Measurements from ENCODE around the gene GDPD4. TPM values are rescaled to one million over a fixed set of nuclear protein-coding genes. Genes with fewer than 3 reads are reported as not detected.

Gene GDPD4
- total and polyA plus RNA-seq, 8 donors: 0.12 TPM; not detected in 7

DNA sequence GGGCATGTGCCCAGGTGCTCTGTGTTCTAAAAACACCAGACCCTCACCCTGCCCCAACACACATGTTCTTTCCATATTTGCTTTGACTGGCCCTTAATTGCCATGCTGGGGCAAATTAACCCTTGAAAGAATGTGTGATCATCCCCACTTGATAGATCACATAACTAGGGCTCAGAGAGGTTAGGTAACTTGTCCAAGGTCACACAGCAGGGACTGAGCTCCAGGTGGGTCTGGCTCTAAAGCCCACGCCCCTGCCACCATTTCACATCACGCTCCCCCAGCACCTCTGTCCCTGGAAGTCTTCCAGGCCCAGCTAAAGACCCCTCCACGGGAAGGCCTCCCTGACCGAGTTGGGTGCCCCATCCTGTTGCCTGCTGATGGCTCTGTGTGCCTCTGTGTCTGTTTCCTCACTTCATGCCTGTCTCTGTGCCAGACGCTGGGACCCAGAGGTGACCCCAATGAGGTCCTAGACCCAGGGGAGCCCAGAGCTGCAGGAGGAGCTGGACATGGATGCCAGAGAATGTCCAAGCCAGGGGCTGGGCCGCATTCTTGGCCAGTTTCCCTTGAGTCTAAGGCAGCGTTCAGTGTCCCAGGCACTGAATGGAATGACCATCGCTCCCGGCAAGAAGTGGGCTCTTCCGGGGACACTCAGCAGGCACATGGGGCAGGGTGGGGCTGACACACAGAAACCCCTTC, 93.7 kb downstream of the GDPD4 start:
- Histone ChIP-seq H3K27me3 (no peaks in the 10 kb centered on the region), H3K27ac (no peak overlapping the region), H3K4me1 (no peaks in the 10 kb centered on the region), H3K4me3 (no peak overlapping the region), H3K36me3 (peaks cover 0 to 6% (median 0%) of the 10 kb centered on the region in 4 donors), H3K9me3 (no peaks in the 10 kb centered on the region)
- 62 to 93% (median 81%) methylated on average over 5 to 10 of the region's 10 CpGs for WGBS, 5 donors
- intact Hi-C loops (cut with DNase I; ENCODE audit: low total_unique reads): no loop called here
- no peak for DNase-seq
- no peak for TF ChIP-seq POLR2A (IDR thresholded peaks at IDR 0.05)
- TF ChIP-seq EP300 (IDR thresholded peaks at IDR 0.05): no peak
- no peak for TF ChIP-seq POLR2AphosphoS5 (IDR thresholded peaks at IDR 0.05)
- TF ChIP-seq, protein P1, sequence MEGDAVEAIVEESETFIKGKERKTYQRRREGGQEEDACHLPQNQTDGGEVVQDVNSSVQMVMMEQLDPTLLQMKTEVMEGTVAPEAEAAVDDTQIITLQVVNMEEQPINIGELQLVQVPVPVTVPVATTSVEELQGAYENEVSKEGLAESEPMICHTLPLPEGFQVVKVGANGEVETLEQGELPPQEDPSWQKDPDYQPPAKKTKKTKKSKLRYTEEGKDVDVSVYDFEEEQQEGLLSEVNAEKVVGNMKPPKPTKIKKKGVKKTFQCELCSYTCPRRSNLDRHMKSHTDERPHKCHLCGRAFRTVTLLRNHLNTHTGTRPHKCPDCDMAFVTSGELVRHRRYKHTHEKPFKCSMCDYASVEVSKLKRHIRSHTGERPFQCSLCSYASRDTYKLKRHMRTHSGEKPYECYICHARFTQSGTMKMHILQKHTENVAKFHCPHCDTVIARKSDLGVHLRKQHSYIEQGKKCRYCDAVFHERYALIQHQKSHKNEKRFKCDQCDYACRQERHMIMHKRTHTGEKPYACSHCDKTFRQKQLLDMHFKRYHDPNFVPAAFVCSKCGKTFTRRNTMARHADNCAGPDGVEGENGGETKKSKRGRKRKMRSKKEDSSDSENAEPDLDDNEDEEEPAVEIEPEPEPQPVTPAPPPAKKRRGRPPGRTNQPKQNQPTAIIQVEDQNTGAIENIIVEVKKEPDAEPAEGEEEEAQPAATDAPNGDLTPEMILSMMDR (IDR thresholded peaks at IDR 0.05): no peak

GRCh38 chr11:77207019-77207485, 94.4 kb downstream of the GDPD4 start:
- intact Hi-C loops (cut with DNase I; ENCODE audit: low total_unique reads): no loop called here
- Histone ChIP-seq H3K4me1 (no peaks in the 10 kb centered on the region), H3K9me3 (no peaks in the 10 kb centered on the region), H3K36me3 (peaks cover 0 to 6% (median 0%) of the 10 kb centered on the region in 4 donors), H3K4me3 (no peak overlapping the region), H3K27me3 (no peaks in the 10 kb centered on the region), H3K27ac (no peak overlapping the region)
- DNase-seq: no peak
- TF ChIP-seq EP300 (IDR thresholded peaks at IDR 0.05) (no peak), POLR2AphosphoS5 (IDR thresholded peaks at IDR 0.05) (no peak), POLR2A (IDR thresholded peaks at IDR 0.05) (no peak)
- TF ChIP-seq, protein P1 (IDR thresholded peaks at IDR 0.05): no peak
- 82 to 90% (median 88%) methylated on average over 6 to 10 of the region's 10 CpGs for WGBS, 5 donors

DNA sequence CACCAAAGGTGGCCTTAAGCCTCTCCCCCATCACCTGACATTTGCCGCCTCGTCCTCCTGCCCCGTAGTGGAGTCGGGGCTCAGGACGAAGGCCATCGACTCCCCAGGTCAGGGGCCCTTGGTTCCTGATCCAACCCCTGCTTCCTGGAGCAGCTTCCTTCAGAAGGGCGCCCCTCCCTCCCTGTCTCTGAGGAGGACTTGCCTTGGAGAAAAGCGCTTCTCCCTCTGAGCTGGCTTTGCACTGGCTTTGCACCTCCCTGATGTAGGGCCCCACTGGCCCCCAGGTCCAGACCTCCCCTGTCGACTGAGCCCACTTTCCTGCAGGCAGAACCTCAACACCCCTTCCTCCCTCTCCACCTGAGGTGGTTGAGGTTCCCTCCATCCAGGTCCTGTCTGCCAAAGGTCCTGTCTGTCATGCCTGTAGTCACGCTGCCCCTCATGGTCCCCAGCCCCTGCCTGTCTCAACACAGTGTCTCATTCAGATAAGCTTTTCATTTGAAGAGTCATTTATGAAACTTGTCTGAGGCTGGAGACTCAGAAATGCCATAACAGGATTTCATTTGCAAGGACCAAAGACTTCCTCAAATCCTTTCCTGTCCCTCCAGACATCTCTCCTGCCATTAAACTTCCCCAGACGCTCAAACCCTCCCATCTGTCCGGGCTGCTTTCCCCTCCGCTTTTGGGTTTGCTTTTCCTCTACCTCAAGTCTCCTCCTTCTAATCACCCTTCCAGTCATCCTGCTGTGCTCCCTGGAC, 95.0 kb downstream of the GDPD4 start:
- no peaks in the 10 kb centered on the region for H3K9me3 ChIP-seq
- 64 to 87% (median 82%) methylated on average over 13 of the region's 13 CpGs for WGBS, 5 donors
- H3K4me3 ChIP-seq: no peak overlapping the region
- H3K27ac ChIP-seq: no peak overlapping the region
- H3K27me3 ChIP-seq: no peaks in the 10 kb centered on the region
- TF ChIP-seq POLR2A (IDR thresholded peaks at IDR 0.05): no peak
- no peak for TF ChIP-seq EP300 (IDR thresholded peaks at IDR 0.05)
- TF ChIP-seq, protein P1 (IDR thresholded peaks at IDR 0.05): no peak
- no peak for TF ChIP-seq POLR2AphosphoS5 (IDR thresholded peaks at IDR 0.05)
- H3K4me1 ChIP-seq: no peaks in the 10 kb centered on the region
- H3K36me3 ChIP-seq: peaks cover 0 to 6% (median 0%) of the 10 kb centered on the region in 4 donors
- DNase-seq: no peak
- intact Hi-C loops (cut with DNase I; ENCODE audit: low total_unique reads): no loop called here

DNA sequence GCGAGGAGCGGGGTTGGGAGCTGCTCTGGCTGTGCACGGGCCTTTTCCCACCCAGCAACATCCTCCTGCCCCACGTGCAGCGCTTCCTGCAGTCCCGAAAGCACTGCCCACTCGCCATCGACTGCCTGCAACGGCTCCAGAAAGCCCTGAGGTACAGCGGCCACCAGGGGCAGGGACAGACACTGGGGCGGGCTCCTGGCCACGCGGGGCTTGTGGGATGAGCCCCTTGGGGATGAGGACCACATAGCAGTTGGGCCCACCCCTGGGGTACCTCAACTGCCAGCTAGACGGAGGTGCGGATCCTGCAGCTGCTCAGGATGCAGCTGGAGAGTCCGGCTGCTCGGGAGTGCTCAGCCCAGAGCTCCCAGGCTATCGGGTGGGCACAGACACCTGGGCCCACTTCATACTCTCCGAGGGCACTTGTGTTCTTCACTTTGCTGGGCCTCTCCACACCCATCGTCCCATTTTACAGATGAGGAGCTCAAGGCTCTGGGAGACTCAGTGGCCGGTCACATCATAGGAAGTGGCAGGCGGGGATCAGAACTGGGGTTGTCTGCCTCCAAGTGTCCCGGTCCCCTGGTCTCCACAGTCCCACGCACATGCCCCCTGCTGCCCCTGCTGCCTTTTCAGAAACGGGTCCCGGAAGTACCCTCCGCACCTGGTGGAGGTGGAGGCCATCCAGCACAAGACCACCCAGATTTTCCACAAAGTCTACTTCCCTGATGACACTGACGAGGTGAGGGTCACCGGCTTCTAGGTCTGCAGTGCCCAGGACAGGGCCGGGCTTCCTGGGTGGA, 95.8 kb downstream of the GDPD4 start:
- no peaks in the 10 kb centered on the region for H3K27me3 ChIP-seq
- intact Hi-C loops (cut with DNase I; ENCODE audit: low total_unique reads): no loop called here
- no peak for DNase-seq
- WGBS, 5 donors: 84 to 91% (median 91%) methylated on average over 18 to 30 of the region's 30 CpGs
- TF ChIP-seq POLR2A (IDR thresholded peaks at IDR 0.05) (no peak), POLR2AphosphoS5 (IDR thresholded peaks at IDR 0.05) (no peak), EP300 (IDR thresholded peaks at IDR 0.05) (no peak)
- TF ChIP-seq, protein P1 (IDR thresholded peaks at IDR 0.05): no peak
- H3K4me1 ChIP-seq: no peaks in the 10 kb centered on the region
- no peak overlapping the region for H3K27ac ChIP-seq
- peaks cover 0 to 1% (median 0%) of the 10 kb centered on the region in 4 donors for H3K36me3 ChIP-seq
- H3K9me3 ChIP-seq: no peaks in the 10 kb centered on the region
- H3K4me3 ChIP-seq: no peak overlapping the region

All from stomach (tissue), 9 donors.